HG02610 (cell line): ENCODE data around the gene ZNF407.
A peak's percentile ranks its signal among the peaks of the same experiment; 100 is the strongest.

Experiments used
- ATAC-seq: cut with Tn5 transposase; IDR thresholded peaks from one replicate; pipeline ENCODE4 v1.9.1; 2021; ENCODE audit warnings: mild to moderate bottlenecking, moderate library complexity; ENCODE audit not compliant: unreplicated experiment

ZNF407 gene

GRCh38 chr18:74715865-74716712 lies 118.4 kb downstream of the ZNF407 start:
- ATAC-seq: no peak

GRCh38 chr18:74718312-74718711 lies 120.6 kb downstream of the ZNF407 start:
- ATAC-seq: no peak

GRCh38 chr18:74722237-74722636 lies 124.6 kb downstream of the ZNF407 start:
- no peak for ATAC-seq

- ATAC-seq: no peak
Measured at GRCh38 chr18:74724186-74724585, 126.5 kb downstream of the ZNF407 start.

- ATAC-seq: no peak
Measured at GRCh38 chr18:74725690-74726089, 128.0 kb downstream of the ZNF407 start.

GRCh38 chr18:74728586-74728985 lies 130.9 kb downstream of the ZNF407 start:
- no peak for ATAC-seq

- ATAC-seq: no peak
Measured at GRCh38 chr18:74731097-74731496, 133.4 kb downstream of the ZNF407 start.

GRCh38 chr18:74732380-74732779 lies 134.7 kb downstream of the ZNF407 start:
- ATAC-seq: no peak

GRCh38 chr18:74733598-74733997 lies 135.9 kb downstream of the ZNF407 start:
- no peak for ATAC-seq

GRCh38 chr18:74734013-74734444 lies 136.4 kb downstream of the ZNF407 start:
- no peak for ATAC-seq

GRCh38 chr18:74739926-74740325 lies 142.3 kb downstream of the ZNF407 start:
- ATAC-seq: no peak

GRCh38 chr18:74742573-74743243 lies 145.0 kb downstream of the ZNF407 start:
- ATAC-seq: no peak

GRCh38 chr18:74745633-74746403 lies 148.1 kb downstream of the ZNF407 start:
- no peak for ATAC-seq

- ATAC-seq: no peak
Measured at GRCh38 chr18:74748809-74749208, 151.1 kb downstream of the ZNF407 start.

GRCh38 chr18:74758995-74759394 lies 161.3 kb downstream of the ZNF407 start:
- ATAC-seq: no peak

- no peak for ATAC-seq
Measured at GRCh38 chr18:74760026-74760425, 162.4 kb downstream of the ZNF407 start.

GRCh38 chr18:74760436-74760835 lies 162.8 kb downstream of the ZNF407 start:
- no peak for ATAC-seq

GRCh38 chr18:74766251-74766650 lies 168.6 kb downstream of the ZNF407 start:
- no peak for ATAC-seq

- no peak for ATAC-seq
Measured at GRCh38 chr18:74768096-74768495, 170.4 kb downstream of the ZNF407 start.

GRCh38 chr18:74773171-74773624 lies 175.5 kb downstream of the ZNF407 start:
- ATAC-seq: peak; percentile 76

- ATAC-seq: no peak
Measured at GRCh38 chr18:74774486-74774885, 176.8 kb downstream of the ZNF407 start.
